GM19099 (cell line): ENCODE data around the gene MAP2.

Experiments
- POLR2A ChIP-seq: IDR thresholded peaks from 3 replicates; pipeline ENCODE4 v1.6.1; 2011; ENCODE audit warnings: low read depth; ENCODE audit not compliant: insufficient read length; ENCODE audit errors: extremely low read depth

MAP2 gene

GRCh38 chr2:209671020-209671680 lies 247.3 kb downstream of the MAP2 start:
- no peak for TF ChIP-seq POLR2A

- TF ChIP-seq POLR2A = no peak
Measured at GRCh38 chr2:209673811-209674210, 250.0 kb downstream of the MAP2 start.

- no peak for TF ChIP-seq POLR2A
Measured at GRCh38 chr2:209680596-209680995, 256.7 kb downstream of the MAP2 start.

GRCh38 chr2:209681201-209681735 lies 257.4 kb downstream of the MAP2 start:
- TF ChIP-seq POLR2A = no peak

- TF ChIP-seq POLR2A = no peak
Measured at GRCh38 chr2:209682646-209683045, 258.8 kb downstream of the MAP2 start.

- no peak for TF ChIP-seq POLR2A
Measured at GRCh38 chr2:209685340-209685739, 261.5 kb downstream of the MAP2 start.

- no peak for TF ChIP-seq POLR2A
Measured at GRCh38 chr2:209685963-209686362, 262.1 kb downstream of the MAP2 start.

GRCh38 chr2:209686448-209686847 lies 262.6 kb downstream of the MAP2 start:
- TF ChIP-seq POLR2A = no peak

- TF ChIP-seq POLR2A = no peak
Measured at GRCh38 chr2:209687323-209687969, 263.6 kb downstream of the MAP2 start.

GRCh38 chr2:209688385-209688784 lies 264.5 kb downstream of the MAP2 start:
- TF ChIP-seq POLR2A = no peak

- no peak for TF ChIP-seq POLR2A
Measured at GRCh38 chr2:209690029-209690754, 266.3 kb downstream of the MAP2 start.

GRCh38 chr2:209694748-209695147 lies 270.9 kb downstream of the MAP2 start:
- TF ChIP-seq POLR2A = no peak

GRCh38 chr2:209696836-209697711 lies 273.2 kb downstream of the MAP2 start:
- TF ChIP-seq POLR2A = no peak

- TF ChIP-seq POLR2A = no peak
Measured at GRCh38 chr2:209702775-209703174, 278.9 kb downstream of the MAP2 start.

- no peak for TF ChIP-seq POLR2A
Measured at GRCh38 chr2:209713219-209713618, 289.4 kb downstream of the MAP2 start.
